GM18508 (cell line): ENCODE measurements around the gene TBL3.
"Not testable (repeated sequence)": the region's sequence is repeated elsewhere in the genome, so short reads cannot be mapped to it uniquely, and the experiment has no call there.

Experiments used
- ATAC-seq: cut with Tn5 transposase; IDR thresholded peaks from one replicate; pipeline ENCODE4 v1.9.1; 2021; ENCODE audit warnings: moderate number of reproducible peaks; ENCODE audit not compliant: insufficient read depth, unreplicated experiment

Gene TBL3

GRCh38 chr16:1971796-1972489, at the start of gene TBL3:
TSS of gene TBL3 (plus strand) at chr16:1972053. CDS start at chr16:1972165, 112 bp downstream.
- ATAC-seq, result peak; percentile 37

DNA sequence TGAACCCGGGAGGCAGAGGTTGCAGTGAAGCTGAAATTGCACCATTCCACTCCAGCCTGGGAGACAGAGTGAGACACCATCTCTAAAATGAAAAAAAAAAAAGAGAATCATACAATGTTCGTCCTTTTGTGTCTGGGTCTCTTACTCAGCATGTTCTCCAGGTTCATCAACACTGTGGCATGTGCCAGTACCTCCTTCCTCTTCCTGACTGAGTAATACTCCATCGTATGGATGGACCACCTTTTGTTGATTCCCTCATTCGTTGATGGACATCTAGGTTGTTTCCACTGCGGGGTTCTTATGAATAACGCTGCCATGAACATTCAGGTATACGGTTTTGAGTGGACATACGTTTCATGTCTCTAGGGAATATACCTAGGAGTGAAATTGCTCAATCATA, 49.5 kb upstream of the TBL3 start:
- ATAC-seq, result no peak

DNA sequence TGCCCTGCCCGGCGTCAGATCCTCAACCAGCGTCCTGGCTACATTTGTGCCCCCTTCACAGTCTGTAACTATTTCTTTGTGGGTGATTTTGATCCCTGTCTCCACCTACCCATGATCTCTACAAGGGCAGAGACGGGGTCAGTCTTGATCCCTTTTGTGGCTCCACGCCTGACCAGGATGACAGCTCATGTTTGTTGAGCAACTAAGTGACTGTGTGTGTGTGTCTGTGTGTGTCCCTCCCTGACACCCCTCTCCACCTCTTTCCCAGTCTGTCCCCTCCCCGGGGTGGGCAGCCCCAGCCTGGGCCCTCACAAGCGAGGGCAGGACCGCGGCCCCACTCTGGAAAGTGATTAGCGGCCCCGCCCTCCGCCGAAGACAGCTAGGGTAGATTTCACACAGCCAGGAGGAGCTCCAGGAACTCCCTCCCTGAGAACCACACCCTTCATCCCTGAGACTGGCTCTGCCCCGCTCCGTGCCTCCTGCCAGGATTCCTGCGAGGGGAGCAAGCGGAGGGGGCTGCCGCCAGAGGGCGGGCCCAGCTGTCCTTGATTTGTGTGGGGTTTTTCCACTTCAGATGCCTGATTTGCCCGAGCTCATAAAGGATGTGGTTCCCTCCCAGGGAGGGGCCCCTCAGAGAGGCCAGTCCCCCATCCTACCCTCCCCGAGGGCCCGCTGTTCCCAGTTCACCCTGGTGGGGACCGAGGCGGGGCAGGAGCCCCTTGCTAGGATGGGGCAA, 48.4 kb upstream of the TBL3 start:
- ATAC-seq, result no peak

DNA sequence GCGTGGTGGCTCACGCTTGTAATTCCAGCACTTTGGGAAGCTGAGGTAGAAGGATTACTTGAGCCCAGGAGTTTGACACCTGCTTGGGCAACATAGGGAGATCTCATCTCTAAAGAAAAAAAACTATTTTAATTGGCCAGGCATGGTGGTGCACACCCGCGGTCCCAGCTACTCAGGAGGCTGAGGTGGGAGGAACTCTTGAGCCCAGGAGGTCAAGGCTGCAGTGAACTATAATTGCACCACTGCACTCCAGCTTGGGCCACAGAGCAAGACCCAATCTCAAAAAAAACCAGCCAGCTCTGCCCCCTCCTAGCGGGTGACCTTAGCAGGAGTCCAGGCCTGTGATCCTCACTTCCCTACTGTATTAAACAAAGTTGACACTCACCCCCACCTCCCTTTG, 47.8 kb upstream of the TBL3 start:
- ATAC-seq, result no peak

GRCh38 chr16:1926271-1926670, 45.6 kb upstream of the TBL3 start:
- ATAC-seq, result no peak

GRCh38 chr16:1929105-1929504, 42.7 kb upstream of the TBL3 start:
- ATAC-seq, result no peak

GRCh38 chr16:1929578-1930337, 42.1 kb upstream of the TBL3 start:
- ATAC-seq, result no peak

DNA sequence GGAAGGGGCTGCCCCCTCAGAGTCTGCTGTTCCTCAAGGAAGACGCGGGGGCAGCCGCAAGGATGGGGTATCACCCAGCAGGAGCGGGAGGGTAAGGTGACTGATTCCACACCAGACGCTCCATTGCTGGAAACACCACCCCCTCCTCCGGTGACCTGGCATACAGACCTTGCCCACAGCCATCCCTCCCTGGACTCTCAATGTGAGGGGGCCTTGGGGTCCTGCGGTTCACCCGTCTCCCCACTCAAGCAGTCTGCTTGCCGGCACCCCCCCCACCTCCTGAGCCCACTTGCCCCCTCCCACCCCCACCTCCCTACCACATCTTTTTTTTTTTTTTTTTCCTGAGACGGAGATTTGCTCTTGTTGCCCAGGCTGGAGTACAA, 41.5 kb upstream of the TBL3 start:
- ATAC-seq, result no peak

DNA sequence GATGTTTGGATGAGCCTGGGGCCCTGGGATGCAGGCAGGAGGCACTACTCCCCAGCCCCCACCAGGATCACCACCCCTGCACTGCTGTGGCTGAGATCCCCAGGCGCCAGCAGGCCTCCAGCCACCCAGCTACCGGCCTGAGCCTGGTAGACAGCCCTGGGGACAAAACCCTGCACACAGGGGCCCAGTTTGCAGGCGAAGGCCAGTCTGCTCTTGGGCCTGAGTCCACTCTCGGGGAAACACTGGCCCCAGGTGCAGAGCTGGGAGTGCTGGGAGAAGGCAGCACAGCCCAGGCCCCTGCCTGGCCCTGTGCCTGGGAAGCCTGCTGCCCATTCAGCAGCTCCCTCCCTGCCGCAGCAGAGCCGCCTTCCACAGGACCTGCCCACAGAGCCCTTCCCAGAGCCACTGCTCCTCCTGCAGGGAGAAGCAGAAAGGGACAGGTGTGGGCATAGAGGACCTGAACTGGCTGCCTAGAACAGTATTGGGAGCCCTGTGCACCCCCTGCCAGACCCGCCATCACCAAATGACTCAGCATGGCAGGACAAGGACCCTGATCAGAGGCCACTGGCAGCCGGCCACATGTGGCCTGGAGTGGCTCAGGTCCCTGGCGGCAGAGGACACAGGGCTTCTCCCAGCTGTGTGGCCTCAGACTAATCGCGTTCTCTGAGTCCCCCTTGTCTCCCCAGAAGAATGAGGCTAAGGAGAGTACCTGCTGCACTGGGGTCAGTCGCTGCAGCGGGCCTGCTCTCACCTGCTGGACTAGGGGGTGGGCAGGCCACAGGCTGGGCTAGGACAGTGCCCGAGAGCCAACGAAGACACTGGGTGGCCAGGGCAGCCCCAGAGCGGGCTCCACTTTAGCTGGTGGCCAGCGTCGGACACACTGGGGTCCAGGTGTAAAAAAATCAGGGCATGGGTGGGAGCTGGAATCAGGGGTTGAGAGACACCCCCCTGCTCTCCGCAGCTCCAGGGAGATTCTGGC, 39.5 kb upstream of the TBL3 start:
- ATAC-seq, result no peak

GRCh38 chr16:1933097-1933661, 38.7 kb upstream of the TBL3 start:
- ATAC-seq, result no peak

- no peak for ATAC-seq
Observed at GRCh38 chr16:1936945-1937479, 34.8 kb upstream of the TBL3 start.

GRCh38 chr16:1938316-1938715, 33.5 kb upstream of the TBL3 start:
- ATAC-seq, result no peak

DNA sequence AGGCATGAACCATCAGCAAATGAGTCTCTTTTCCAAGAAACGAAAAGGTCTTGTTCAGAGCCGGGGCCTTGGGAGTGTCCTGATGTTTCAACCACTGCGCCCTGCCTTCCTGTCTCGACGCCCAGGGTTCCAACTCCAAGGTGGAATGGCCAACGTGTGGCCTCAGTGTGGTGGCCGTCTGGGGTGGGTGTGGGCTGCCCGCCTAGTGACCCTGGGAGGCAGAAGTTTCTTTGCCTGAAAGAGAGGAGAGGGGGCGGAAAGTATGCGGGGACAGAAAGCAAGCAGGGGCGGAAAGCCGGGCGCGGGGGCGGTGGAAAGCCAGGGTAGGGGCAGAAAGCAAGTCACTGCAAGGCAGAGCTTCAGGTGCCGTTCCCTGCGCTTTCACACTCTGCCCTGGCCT, 32.9 kb upstream of the TBL3 start:
- ATAC-seq, result no peak

DNA sequence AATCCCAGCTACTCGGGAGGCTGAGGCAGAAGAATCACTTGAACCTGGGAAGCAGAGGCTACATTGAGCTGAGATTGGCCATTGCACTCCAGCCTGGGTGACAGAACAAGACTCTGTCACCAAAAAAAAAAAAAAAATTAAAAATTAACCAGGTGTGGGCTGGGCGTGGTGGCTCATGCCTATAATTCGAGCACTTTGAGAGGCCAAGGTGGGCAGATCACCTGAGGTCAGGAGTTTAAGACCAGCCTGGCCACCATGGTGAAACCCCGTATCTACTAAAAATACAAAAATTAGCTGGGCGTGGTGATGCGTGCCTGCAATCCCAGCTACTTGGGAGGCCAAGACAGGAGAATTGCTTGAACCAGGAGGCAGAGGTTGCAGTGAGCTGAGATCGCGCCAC, 32.0 kb upstream of the TBL3 start:
- ATAC-seq, result not testable (repeated sequence)

- ATAC-seq, result no peak
Observed at GRCh38 chr16:1940273-1941161, 31.3 kb upstream of the TBL3 start.

GRCh38 chr16:1941162-1942046, 30.4 kb upstream of the TBL3 start:
- no peak for ATAC-seq

- no peak for ATAC-seq
Observed at GRCh38 chr16:1942047-1942809, 29.6 kb upstream of the TBL3 start.
